ENCODE results near the gene DIPK1B.
A peak's percentile ranks its signal among the peaks of the same experiment; 100 is the strongest.

DIPK1B gene

DNA sequence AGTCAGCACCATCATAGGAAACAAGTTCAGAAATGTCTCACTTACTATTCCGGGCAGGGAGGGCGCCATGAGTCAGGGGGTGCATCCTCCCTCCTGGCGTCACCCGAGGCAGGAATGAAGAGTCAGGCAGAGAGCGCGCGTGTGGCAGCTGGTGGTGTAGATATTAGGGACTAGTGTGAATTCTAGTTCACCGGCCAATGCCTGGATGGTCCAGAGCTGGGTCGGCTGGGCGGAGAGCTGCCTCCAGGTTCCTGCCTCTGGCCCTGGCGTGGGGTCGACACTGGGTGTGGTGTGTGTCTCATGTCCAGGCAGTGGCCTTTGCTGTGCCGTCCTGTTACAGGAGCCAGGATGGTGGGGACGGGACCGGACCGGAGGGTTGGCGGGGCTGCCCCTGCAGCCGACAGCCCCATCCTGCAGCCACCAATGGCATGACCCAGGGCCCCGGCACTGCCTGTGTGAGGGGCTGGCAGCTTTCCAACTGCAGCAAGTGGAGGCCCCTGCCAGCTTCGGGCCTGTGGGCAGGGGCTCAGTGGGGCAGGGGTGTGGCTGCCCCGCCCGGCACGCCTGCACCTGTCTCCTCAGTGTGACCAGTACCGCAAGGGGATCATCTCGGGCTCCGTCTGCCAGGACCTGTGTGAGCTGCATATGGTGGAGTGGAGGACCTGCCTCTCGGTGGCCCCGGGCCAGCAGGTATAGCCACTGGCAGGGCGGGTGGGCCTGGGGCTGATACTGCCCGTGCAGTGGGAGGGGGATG lies 9.1 kb downstream of the DIPK1B start:
- no peak for DNase-seq

- no peak for DNase-seq
Measured at GRCh38 chr9:136722093-136722968, 10.0 kb downstream of the DIPK1B start.

DNA sequence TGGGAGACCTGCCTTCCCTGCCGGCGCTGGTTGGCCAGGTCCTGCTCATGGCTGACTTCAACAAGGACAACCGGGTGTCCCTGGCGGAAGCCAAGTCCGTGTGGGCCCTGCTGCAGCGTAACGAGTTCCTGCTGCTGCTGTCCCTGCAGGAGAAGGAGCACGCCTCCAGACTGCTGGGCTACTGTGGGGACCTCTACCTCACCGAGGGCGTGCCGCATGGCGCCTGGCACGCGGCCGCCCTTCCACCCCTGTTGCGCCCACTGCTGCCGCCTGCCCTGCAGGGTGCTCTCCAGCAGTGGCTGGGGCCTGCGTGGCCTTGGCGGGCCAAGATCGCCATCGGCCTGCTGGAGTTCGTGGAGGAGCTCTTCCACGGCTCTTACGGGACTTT lies 10.6 kb downstream of the DIPK1B start:
- no peak for DNase-seq

- DNase-seq = no peak
Measured at GRCh38 chr9:136723362-136723976, 11.1 kb downstream of the DIPK1B start.

GRCh38 chr9:136723989-136724388 lies 11.6 kb downstream of the DIPK1B start:
- no peak for DNase-seq

- no peak for DNase-seq
Measured at GRCh38 chr9:136724772-136725171, 12.4 kb downstream of the DIPK1B start.

DNA sequence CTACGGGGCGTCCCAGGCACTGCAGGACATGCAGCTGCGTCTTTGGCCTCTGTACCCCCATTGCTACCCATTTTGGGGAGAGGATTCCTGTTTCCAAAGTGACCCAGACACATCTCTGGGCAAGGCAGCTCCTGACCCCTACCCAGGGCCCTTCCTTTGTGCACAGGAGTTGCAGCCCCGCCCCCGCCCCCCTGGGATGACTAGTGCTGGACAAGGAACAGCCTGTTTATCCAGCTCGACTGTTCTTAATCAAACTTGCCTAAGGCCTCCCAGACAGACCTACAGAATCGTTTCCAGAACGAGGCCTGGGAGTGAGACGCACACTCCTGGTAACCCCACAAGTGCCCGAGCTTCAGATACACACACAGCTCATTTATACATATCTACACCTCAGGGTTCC lies 13.2 kb downstream of the DIPK1B start:
- DNase-seq = no peak

DNA sequence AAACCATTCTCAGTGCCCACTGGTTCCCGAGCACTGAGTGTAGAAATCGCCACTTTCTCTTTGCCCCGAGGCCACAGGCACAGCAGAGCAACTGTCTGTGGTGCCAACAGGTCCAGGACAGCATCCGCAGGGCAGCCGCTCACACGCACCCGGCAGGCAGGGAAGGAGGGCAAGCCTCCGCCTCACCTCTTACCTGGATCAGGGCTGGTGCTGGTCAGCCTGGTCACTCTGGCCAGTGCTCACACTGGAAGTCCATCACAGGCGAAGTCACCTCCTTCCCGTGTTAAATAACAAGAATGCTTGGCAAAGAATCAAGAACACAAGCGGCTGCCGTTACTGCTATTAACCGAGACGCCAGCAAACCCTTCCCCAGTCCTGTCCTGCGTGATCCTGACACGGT lies 13.7 kb downstream of the DIPK1B start:
- no peak for DNase-seq

- no peak for DNase-seq
Measured at GRCh38 chr9:136726631-136727191, 14.3 kb downstream of the DIPK1B start.

DNA sequence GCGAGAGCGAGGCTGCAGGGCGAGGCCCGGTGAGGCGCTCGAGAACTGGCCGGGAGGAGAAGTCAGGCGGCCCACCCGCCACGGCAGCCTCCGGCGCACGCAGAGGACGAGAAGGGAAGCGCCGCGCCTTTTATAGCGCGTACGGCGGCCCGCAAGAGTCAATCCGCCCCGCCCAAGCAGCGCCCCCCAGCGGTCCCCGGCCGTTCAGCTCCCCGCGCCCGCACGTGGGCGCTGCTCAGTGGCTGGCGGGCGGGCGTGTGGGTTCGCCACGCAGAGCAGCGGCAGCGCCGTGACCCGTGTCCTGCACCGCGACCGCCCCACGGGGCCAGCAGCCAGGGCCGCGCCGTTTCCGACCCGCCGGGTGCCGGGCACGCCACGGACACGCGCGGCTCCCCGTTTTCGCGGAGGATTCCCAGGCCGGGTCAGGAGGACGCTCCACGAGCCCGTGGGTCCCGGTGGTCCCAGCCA lies 15.7 kb downstream of the DIPK1B start:
- peak; percentile 87 for DNase-seq

- DNase-seq = no peak
Measured at GRCh38 chr9:136728548-136729123, 16.3 kb downstream of the DIPK1B start.

DNA sequence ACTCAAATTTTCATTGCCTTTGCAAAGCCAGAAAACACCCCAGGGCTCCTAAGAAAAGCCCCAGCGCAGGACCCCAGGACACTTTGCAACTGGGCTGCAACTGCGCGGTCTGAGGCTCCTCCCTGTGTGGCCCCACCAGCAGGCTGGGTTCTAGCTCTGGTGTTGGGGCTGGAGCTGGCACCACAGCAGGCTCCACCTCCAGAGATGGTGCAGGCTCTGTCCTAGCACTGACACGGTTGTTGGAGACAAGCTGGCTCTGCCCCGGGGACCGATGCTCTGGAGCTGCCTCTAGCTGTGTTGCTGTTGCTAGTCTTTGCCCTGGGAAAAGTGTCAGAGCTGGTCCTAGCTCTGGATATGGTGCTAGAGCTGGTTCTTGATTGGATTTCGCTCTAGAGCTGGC lies 16.8 kb downstream of the DIPK1B start:
- no peak for DNase-seq

GRCh38 chr9:136729926-136730325 lies 17.6 kb downstream of the DIPK1B start:
- DNase-seq = no peak

DNA sequence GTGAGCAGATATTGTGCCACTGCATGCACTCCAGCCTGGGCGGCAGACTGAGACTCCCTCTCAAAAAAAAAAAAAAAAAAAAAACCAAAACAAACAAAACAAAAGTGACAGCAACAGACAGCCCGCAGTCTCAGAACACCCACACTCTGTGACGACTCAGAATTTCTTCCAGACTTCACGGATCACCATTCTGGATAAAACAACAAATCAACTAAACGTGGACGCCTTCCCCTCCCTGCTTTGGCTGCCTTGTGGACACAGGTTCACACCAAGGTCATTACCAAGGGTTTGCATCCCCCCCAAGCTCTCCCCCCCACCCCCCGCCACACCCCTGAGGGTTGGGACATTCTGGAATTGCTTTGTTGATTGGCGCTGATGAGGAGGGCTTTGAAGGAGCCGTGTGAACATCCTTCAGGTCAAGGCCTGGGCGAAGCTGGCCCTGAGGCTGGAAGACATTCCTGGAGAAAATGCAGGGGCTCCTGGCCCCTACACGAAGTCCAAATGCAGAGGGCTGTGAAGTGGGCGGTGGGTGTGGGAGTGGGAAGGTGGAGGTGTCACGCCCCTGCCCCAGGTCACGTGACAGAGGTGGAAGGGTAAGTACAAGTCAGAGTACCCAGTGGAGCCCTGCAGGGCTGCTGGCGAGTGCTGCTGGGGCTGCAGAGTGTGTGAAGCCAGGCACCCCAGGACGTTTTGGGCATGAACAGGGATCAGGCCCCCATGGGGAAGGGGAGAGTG lies 20.2 kb downstream of the DIPK1B start:
- no peak for DNase-seq

DNA sequence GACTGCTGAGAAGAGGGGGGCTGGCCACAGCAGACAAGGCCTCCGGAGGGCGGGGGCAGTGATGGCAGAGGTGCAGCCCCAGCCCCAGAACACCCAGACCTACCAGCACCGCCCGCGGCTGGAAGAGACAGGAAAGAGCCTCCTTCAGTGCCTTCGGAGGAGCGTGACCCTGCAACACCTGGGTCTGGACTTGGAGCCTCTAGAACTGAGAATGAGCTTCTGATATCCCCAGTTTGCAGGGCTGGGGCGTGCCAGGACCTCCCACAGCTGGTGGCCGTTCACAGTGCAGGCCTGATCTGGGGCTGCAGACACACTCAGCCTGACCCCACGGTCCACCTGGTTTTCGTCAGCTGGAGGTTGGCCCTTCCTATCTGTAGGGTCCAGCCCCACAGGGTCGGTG lies 21.2 kb downstream of the DIPK1B start:
- no peak for DNase-seq

- no peak for DNase-seq
Measured at GRCh38 chr9:136734837-136735496, 22.6 kb downstream of the DIPK1B start.

DNA sequence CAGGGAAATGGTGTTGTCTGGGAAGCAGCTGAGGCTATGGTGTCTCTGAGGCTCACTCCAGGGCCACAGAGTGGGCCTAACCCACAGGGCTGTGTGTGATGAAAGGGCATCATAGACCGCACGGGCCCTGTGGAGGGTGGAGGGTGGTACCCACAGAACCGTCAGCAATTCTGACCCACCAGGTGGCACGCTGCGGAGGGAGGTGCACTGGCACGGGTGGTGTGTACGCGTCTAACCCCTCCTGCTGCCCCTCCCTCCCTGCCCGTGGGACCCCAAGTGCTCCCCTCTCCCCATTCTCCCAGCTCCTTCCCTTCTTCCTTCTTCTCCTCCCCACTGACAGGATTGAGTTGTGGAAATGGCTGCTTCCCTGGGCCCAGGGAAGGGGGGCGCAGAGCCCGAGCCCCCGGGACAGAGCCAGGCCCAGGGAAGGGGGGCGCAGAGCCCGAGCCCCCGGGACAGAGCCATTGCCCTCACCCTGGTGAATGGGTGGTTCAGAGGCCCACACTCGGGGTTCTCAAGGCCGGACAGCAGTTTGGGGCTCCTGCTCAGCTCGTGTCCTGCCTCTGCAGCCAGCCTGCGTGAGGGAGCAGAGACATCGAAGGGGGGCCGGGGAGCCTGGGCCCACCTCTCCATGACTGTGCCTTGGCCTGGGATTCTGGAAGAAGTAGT lies 23.6 kb downstream of the DIPK1B start:
- DNase-seq = no peak

- DNase-seq = no peak
Measured at GRCh38 chr9:136738960-136739359, 26.6 kb downstream of the DIPK1B start.

GRCh38 chr9:136739509-136739908 lies 27.1 kb downstream of the DIPK1B start:
- no peak for DNase-seq

- no peak for DNase-seq
Measured at GRCh38 chr9:136740069-136740468, 27.7 kb downstream of the DIPK1B start.

DNA sequence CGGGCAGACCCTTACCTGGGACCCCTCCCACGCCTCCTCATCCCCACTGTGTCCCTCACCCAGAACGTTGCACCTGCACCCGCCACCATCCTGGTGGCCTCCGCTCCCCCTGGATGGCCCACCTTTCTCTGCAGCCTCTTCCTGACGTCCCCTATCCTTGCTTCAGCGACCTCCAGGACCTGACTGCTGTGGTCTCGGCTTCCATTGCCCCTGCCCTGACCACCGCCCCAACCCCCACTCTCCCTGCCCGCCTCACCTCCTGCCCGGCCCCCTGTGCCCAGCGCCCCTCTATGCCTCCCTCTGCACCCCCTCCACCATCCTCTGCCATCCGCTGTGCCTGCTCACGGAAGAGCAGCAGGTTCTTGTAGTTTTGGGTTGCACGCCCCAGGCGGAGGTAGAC lies 28.1 kb downstream of the DIPK1B start:
- DNase-seq = no peak

All from fibroblast of upper back skin (primary cell).